ENCODE data around the gene PRKCH. TPM values are rescaled to one million over a fixed set of nuclear protein-coding genes. Genes with fewer than 3 reads are reported as not detected.

The PRKCH gene
- total RNA-seq, 1 experiment from 2014 or later = 10.3 TPM

DNA sequence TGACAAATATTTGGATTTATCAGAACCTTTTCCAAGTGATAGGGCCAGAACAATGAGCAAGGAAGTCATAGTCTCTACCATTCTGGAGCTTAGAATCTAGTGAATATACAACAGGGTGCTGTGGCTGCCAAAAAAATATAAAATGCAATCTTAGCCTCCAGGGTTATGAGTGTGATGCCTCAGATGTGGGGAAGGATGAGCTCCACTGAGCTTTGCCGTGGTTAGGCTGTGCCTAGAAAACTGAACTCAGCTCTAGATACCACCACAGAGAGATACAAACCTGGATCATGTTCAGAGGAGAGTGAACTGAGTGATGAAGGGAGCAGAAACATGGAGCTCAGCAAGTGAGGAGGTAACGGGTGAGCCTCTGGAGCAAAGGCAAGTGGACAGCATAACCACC is 235.9 kb downstream of the PRKCH start (continued):
- TF ChIP-seq, protein P1, sequence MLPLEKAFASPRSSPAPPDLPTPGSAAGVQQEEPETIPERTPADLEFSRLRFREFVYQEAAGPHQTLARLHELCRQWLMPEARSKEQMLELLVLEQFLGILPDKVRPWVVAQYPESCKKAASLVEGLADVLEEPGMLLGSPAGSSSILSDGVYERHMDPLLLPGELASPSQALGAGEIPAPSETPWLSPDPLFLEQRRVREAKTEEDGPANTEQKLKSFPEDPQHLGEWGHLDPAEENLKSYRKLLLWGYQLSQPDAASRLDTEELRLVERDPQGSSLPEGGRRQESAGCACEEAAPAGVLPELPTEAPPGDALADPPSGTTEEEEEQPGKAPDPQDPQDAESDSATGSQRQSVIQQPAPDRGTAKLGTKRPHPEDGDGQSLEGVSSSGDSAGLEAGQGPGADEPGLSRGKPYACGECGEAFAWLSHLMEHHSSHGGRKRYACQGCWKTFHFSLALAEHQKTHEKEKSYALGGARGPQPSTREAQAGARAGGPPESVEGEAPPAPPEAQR (CRISPR knock-in tag; IDR thresholded peaks at IDR 0.05) = no peak
- TF ChIP-seq ZNF138 (CRISPR knock-in tag; conservative IDR thresholded peaks at IDR 0.05) = no peak

- ChIA-PET CTCF (no interaction called here), POLR2A (no interaction called here)
- peaks cover 33% of the 10 kb centered on the region for H3K4me1 Mint-ChIP-seq
- ATAC-seq = no peak
- no peak overlapping the region for H3K27ac Mint-ChIP-seq
- TF ChIP-seq ZNF512 (CRISPR knock-in tag; IDR thresholded peaks at IDR 0.05; ENCODE audit: borderline replicate concordance) (no peak), ZNF396 (CRISPR knock-in tag; IDR thresholded peaks at IDR 0.05; ENCODE audit: borderline replicate concordance) (no peak), TCF7 (CRISPR knock-in tag; IDR thresholded peaks at IDR 0.05; ENCODE audit: low read depth) (no peak), FOXP4 (CRISPR knock-in tag; IDR thresholded peaks at IDR 0.05) (no peak), PRRX2 (CRISPR knock-in tag; IDR thresholded peaks at IDR 0.05) (no peak), ETV6 (CRISPR knock-in tag; IDR thresholded peaks at IDR 0.05) (no peak), USF2 (CRISPR knock-in tag; IDR thresholded peaks at IDR 0.05) (no peak), CBFB (CRISPR knock-in tag; IDR thresholded peaks at IDR 0.05; ENCODE audit: low read depth) (no peak), ZNF219 (CRISPR knock-in tag; IDR thresholded peaks at IDR 0.05; ENCODE audit: borderline replicate concordance) (no peak), CREM (CRISPR knock-in tag; IDR thresholded peaks at IDR 0.05) (no peak), ZNF138 (CRISPR knock-in tag; conservative IDR thresholded peaks at IDR 0.05) (no peak), ZNF317 (CRISPR knock-in tag; IDR thresholded peaks at IDR 0.05; ENCODE audit: borderline replicate concordance, low read depth) (no peak)
- TF ChIP-seq, protein P2, sequence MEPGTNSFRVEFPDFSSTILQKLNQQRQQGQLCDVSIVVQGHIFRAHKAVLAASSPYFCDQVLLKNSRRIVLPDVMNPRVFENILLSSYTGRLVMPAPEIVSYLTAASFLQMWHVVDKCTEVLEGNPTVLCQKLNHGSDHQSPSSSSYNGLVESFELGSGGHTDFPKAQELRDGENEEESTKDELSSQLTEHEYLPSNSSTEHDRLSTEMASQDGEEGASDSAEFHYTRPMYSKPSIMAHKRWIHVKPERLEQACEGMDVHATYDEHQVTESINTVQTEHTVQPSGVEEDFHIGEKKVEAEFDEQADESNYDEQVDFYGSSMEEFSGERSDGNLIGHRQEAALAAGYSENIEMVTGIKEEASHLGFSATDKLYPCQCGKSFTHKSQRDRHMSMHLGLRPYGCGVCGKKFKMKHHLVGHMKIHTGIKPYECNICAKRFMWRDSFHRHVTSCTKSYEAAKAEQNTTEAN (CRISPR knock-in tag; IDR thresholded peaks at IDR 0.05) = no peak
- no peaks in the 10 kb centered on the region; the same call in 1 of the 2 replicates for H3K27me3 Mint-ChIP-seq (ENCODE audit: low read depth)
- no peak for DNase-seq (ENCODE audit: low spot score)
- H3K4me3 Mint-ChIP-seq = no peak overlapping the region
- H3K9me3 Mint-ChIP-seq = peaks cover 6% of the 10 kb centered on the region
- H3K36me3 Mint-ChIP-seq = no peaks in the 10 kb centered on the region
Observed at GRCh38 chr14:61557854-61558253, 236.5 kb downstream of the PRKCH start.

- Mint-ChIP-seq H3K36me3 (no peaks in the 10 kb centered on the region), H3K4me1 (peaks cover 33% of the 10 kb centered on the region), H3K9me3 (peaks cover 6% of the 10 kb centered on the region), H3K27me3 (ENCODE audit: low read depth) (no peaks in the 10 kb centered on the region; the same call in 1 of the 2 replicates), H3K27ac (no peak overlapping the region), H3K4me3 (no peak overlapping the region)
- POLR2A ChIA-PET = no interaction called here
- CTCF ChIA-PET = interaction anchor here (0.7 to 2.0 kb wide), 2 partner anchors 10 to 182 kb away, joined by 4 to 7 read pairs; no protein-coding TSS in a partner anchor
- ATAC-seq (no peak), DNase-seq (ENCODE audit: low spot score) (no peak)
- TF ChIP-seq NR1H2 (CRISPR knock-in tag; IDR thresholded peaks at IDR 0.05) = no peak
- TF ChIP-seq ATF1 (CRISPR knock-in tag; IDR thresholded peaks at IDR 0.05) = no peak
- TF ChIP-seq USF1 (CRISPR knock-in tag; IDR thresholded peaks at IDR 0.05) = no peak
- no peak for TF ChIP-seq E2F5 (CRISPR knock-in tag; IDR thresholded peaks at IDR 0.05)
- TF ChIP-seq NFYB (CRISPR knock-in tag; conservative IDR thresholded peaks at IDR 0.05; ENCODE audit: low read depth) = no peak
- TF ChIP-seq ZNF121 (CRISPR knock-in tag; IDR thresholded peaks at IDR 0.05) = no peak
- TF ChIP-seq IRF2 (CRISPR knock-in tag; IDR thresholded peaks at IDR 0.05; ENCODE audit: borderline replicate concordance, low read depth) = no peak
- no peak for TF ChIP-seq NR2C2 (CRISPR knock-in tag; IDR thresholded peaks at IDR 0.05)
- TF ChIP-seq SMAD3 (CRISPR knock-in tag; IDR thresholded peaks at IDR 0.05; ENCODE audit: borderline replicate concordance) = no peak
- no peak for TF ChIP-seq ZNF317 (CRISPR knock-in tag; IDR thresholded peaks at IDR 0.05; ENCODE audit: borderline replicate concordance, low read depth)
Observed at GRCh38 chr14:61558271-61558670, 236.9 kb downstream of the PRKCH start.

Data from WTC11 (cell line).